Neural progenitor cell (in vitro differentiated cells): ENCODE data around the gene WDTC1. TPM values are rescaled to one million over a fixed set of nuclear protein-coding genes. Genes with fewer than 3 reads are reported as not detected.
A peak's percentile ranks its signal among the peaks of the same experiment; 100 is the strongest.

ENCODE experiments used
- DNase-seq: peaks from one replicate; pipeline ENCODE4 v3.0.0-alpha.2; 2016; ENCODE audit warnings: low spot score
- H2AFZ ChIP-seq: fragments of 200-600 bp; sonication (generic); replicated peaks from 2 replicates; pipeline ENCODE4 v1.6.1; 2016; ENCODE audit warnings: antibody characterized with exemption
- H3F3A ChIP-seq: fragments of 200-600 bp; sonication (generic); 2 replicates; pipeline ENCODE4 v1.6.1; 2016; ENCODE audit warnings: antibody characterized with exemption, low read depth
- H3K27ac ChIP-seq: fragments of 200-600 bp; sonication (generic); 2 replicates; pipeline ENCODE4 v1.5.1; 2016; ENCODE audit warnings: mild to moderate bottlenecking
- H3K27me3 ChIP-seq: fragments of 200-600 bp; sonication (generic); 2 replicates; pipeline ENCODE4 v1.6.1; 2016; ENCODE audit warnings: mild to moderate bottlenecking, moderate library complexity
- H3K36me3 ChIP-seq: fragments of 200-600 bp; sonication (generic); 2 replicates; pipeline ENCODE4 v1.5.1; 2016
- H3K4me1 ChIP-seq: fragments of 200-600 bp; sonication (generic); 2 replicates; pipeline ENCODE4 v1.6.1; 2016; ENCODE audit warnings: mixed run types
- H3K4me2 ChIP-seq: fragments of 200-600 bp; sonication (generic); 2 replicates; pipeline ENCODE4 v1.6.1; 2016
- H3K4me3 ChIP-seq: fragments of 200-600 bp; sonication (generic); 2 replicates; pipeline ENCODE4 v1.5.1; 2016
- H3K79me2 ChIP-seq: fragments of 200-600 bp; sonication (generic); 2 replicates; pipeline ENCODE4 v1.6.1; 2016; ENCODE audit warnings: low read depth
- H3K9ac ChIP-seq: fragments of 200-600 bp; sonication (generic); 2 replicates; pipeline ENCODE4 v1.6.1; 2016
- H3K9me3 ChIP-seq: fragments of 200-600 bp; sonication (generic); 2 replicates; pipeline ENCODE4 v1.5.1; 2016; ENCODE audit warnings: low read depth
- H4K20me1 ChIP-seq: fragments of 200-600 bp; sonication (generic); 2 replicates; pipeline ENCODE4 v1.6.1; 2016; ENCODE audit warnings: low read depth
- H3K27ac Mint-ChIP-seq: 3 replicates; pipeline ENCODE4 v1.8.0; 2021; ENCODE audit warnings: mixed read lengths
- H3K27me3 Mint-ChIP-seq: 2 replicates; pipeline ENCODE4 v1.8.0; 2022; ENCODE audit warnings: low read depth, mild to moderate bottlenecking, inconsistent platforms, moderate library complexity, mixed read lengths; ENCODE audit not compliant: insufficient read depth
- H3K36me3 Mint-ChIP-seq: 3 replicates; pipeline ENCODE4 v1.8.0; 2021; ENCODE audit warnings: mixed read lengths
- H3K4me1 Mint-ChIP-seq: 3 replicates; pipeline ENCODE4 v1.8.0; 2021; ENCODE audit warnings: mixed read lengths
- H3K4me3 Mint-ChIP-seq: 3 replicates; pipeline ENCODE4 v1.8.0; 2021; ENCODE audit warnings: mild to moderate bottlenecking, moderate library complexity, mixed read lengths
- H3K9me3 Mint-ChIP-seq: 3 replicates; pipeline ENCODE4 v1.8.0; 2020; ENCODE audit warnings: mixed read lengths
- EZH2 ChIP-seq: fragments of 200-600 bp; sonication (generic); IDR thresholded peaks from 2 replicates; pipeline ENCODE4 v1.6.1; 2017; ENCODE audit warnings: antibody characterized with exemption, mild to moderate bottlenecking, moderate library complexity
- EZH2phosphoT487 ChIP-seq: fragments of 200-600 bp; sonication (generic); IDR thresholded peaks from 2 replicates; pipeline ENCODE4 v1.6.1; 2017; ENCODE audit warnings: antibody characterized with exemption
- total RNA-seq: library from RNA; depleted of rRNA; stranded (reverse); fragments of >200 nt; gene quantifications from 2 replicates; pipeline ENCODE4 v1.2.3, GENCODE V29; 2015; ENCODE audit warnings: low replicate concordance
- TF ChIP-seq, protein P1 (sequence below): fragments of 200-600 bp; sonication (generic); IDR thresholded peaks from 2 replicates; pipeline ENCODE4 v1.5.1; 2017; ENCODE audit warnings: antibody characterized with exemption, mild to moderate bottlenecking

WDTC1 gene
- total RNA-seq, 1 donor from 2014 or later, result 17.8 TPM

DNA sequence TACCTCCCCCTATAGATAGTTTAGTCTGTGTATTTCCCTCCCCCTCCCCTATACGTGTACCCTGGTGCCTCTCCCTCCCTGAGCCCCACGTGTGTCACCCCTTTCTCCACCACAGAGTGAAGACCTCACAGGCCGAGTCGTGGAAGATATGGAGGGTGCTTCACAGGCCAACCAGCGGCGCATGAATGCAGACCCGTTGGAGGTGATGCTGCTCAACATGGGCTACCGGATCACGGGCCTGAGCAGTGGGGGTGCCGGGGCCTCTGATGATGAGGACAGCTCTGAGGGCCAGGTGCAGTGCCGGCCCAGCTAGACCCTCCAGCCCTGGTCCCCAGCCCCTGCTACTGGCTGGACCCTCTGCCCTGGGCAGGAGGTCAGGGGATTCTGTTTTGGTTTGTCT lies 71.6 kb downstream of the WDTC1 start:
- H4K20me1 ChIP-seq, result no peaks in the 10 kb centered on the region
- TF ChIP-seq, protein P1, sequence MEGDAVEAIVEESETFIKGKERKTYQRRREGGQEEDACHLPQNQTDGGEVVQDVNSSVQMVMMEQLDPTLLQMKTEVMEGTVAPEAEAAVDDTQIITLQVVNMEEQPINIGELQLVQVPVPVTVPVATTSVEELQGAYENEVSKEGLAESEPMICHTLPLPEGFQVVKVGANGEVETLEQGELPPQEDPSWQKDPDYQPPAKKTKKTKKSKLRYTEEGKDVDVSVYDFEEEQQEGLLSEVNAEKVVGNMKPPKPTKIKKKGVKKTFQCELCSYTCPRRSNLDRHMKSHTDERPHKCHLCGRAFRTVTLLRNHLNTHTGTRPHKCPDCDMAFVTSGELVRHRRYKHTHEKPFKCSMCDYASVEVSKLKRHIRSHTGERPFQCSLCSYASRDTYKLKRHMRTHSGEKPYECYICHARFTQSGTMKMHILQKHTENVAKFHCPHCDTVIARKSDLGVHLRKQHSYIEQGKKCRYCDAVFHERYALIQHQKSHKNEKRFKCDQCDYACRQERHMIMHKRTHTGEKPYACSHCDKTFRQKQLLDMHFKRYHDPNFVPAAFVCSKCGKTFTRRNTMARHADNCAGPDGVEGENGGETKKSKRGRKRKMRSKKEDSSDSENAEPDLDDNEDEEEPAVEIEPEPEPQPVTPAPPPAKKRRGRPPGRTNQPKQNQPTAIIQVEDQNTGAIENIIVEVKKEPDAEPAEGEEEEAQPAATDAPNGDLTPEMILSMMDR, result no peak
- TF ChIP-seq EZH2 (no peak), EZH2phosphoT487 (no peak)
- no peaks in the 10 kb centered on the region for H3K27me3 ChIP-seq
- H2AFZ ChIP-seq, result no peak overlapping the region
- Mint-ChIP-seq H3K4me3 (no peak overlapping the region), H3K27ac (peak overlapping the region; percentile 88), H3K4me1 (peaks cover 36% of the 10 kb centered on the region), H3K9me3 (no peaks in the 10 kb centered on the region), H3K27me3 (peaks cover 5% of the 10 kb centered on the region), H3K36me3 (peaks cover 5% of the 10 kb centered on the region)
- H3K9ac ChIP-seq, result no peak overlapping the region
- H3K4me1 ChIP-seq, result peaks cover 33% of the 10 kb centered on the region
- no peak for DNase-seq
- H3K36me3 ChIP-seq, result no peaks in the 10 kb centered on the region
- peak overlapping the region; percentile 73 for H3K4me2 ChIP-seq
- H3F3A ChIP-seq, result peaks cover 43% of the 10 kb centered on the region
- no peaks in the 10 kb centered on the region for H3K9me3 ChIP-seq
- H3K4me3 ChIP-seq, result no peak overlapping the region
- H3K79me2 ChIP-seq, result no peaks in the 10 kb centered on the region
- peak overlapping the region; percentile 95 for H3K27ac ChIP-seq

DNA sequence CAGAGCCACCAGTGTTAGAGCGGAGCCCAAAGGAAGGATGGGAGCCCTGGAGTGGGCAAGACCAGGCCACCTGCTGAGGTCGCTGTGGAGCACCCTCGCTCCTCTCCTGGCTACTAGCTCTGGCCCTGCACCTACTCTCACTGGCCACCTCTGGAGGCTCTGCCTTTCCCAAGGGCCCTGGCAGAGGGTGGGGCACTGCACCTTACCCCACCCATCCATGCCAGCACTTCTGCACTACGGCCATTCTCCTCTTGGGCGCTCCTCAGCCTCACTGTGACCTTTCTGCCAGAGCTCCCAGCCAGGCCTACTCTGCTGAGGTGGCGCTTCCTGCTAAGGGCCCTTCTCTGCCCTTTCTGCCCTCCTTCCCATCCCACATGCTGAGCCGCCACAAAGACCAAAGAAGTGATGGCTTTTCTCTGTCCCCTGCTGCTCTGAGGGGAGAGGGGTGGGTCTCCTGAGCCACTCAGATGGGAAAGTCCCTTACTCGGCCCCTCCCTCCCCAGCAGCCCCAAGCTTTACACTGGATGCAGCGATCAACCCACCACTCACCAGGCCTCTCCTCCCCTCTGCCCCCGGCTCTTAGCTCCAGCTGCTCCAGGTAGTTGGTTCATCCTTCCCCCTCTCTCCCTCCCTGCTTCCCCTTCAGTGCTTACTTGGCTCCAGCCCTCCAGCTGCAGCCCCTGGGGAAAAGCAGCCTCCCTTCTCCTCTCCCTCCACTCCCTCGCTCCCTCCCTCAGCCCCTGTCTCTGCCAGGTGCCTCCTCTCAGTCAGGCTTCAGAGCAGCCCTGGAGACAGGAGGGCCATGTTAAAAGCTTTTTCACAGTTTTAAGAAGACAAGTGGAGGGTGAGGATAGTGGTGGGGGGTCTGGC lies 72.7 kb downstream of the WDTC1 start:
- peak overlapping the region; percentile 73 for H3K4me2 ChIP-seq
- H3K9me3 Mint-ChIP-seq, result no peaks in the 10 kb centered on the region
- H3K9me3 ChIP-seq, result no peaks in the 10 kb centered on the region
- no peak overlapping the region for H3K9ac ChIP-seq
- no peak overlapping the region for H2AFZ ChIP-seq
- no peaks in the 10 kb centered on the region for H3K36me3 ChIP-seq
- peak overlapping the region; percentile 79 for H3K27ac Mint-ChIP-seq
- DNase-seq, result peak; percentile 83
- H4K20me1 ChIP-seq, result no peaks in the 10 kb centered on the region
- H3F3A ChIP-seq, result peaks cover 43% of the 10 kb centered on the region
- H3K4me3 Mint-ChIP-seq, result peak overlapping the region; percentile 77
- H3K27me3 Mint-ChIP-seq, result peaks cover 4% of the 10 kb centered on the region
- H3K4me1 ChIP-seq, result peaks cover 30% of the 10 kb centered on the region
- peaks cover 3% of the 10 kb centered on the region for H3K36me3 Mint-ChIP-seq
- peak overlapping the region; percentile 27 for H3K4me3 ChIP-seq
- H3K27ac ChIP-seq, result peak overlapping the region; percentile 95
- TF ChIP-seq, protein P1, result peak; percentile 30
- no peak for TF ChIP-seq EZH2phosphoT487
- H3K79me2 ChIP-seq, result no peaks in the 10 kb centered on the region
- no peaks in the 10 kb centered on the region for H3K27me3 ChIP-seq
- peaks cover 31% of the 10 kb centered on the region for H3K4me1 Mint-ChIP-seq

DNA sequence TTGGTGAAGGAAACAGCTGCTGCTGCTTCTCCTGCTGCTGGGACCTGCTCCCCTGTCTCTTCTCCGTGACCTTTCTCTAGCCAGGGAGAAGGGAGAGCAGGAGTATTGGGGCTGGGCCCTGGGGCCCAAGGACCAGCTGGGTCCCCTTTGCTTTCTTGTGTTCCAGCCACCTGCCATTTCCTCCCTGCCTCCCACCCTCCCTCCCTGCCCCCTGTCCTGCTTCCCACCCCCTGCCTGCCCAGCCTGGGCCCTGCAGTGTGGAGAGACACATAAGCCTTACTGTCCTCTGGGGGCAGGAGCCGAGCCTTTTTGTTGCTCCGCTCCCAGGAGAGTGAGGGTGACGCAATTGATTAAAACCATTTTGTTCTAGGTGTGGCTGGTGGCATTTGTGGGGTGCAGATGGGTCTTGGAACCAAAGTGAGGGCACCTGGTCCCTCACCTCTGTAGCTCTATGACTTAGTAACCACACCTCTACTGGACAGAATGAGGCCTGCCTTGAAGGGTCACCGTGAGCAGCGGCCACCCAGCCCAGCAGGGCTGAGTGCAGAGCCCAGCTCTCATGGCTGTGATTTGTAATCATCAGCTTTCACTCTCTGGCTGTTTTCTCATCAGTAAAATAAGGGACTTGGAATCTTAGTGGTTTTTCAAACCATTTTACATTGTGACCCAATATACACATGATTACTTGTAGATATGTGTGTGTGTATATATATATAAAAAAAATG lies 73.6 kb downstream of the WDTC1 start:
- Histone ChIP-seq H3K4me2 (peak overlapping the region; percentile 73), H2AFZ (no peak overlapping the region), H3K27ac (peak overlapping the region; percentile 95), H3K4me3 (no peak overlapping the region), H3K4me1 (peaks cover 30% of the 10 kb centered on the region), H3K79me2 (no peaks in the 10 kb centered on the region), H3K36me3 (no peaks in the 10 kb centered on the region), H3K9me3 (no peaks in the 10 kb centered on the region), H4K20me1 (no peaks in the 10 kb centered on the region), H3K27me3 (no peaks in the 10 kb centered on the region), H3K9ac (no peak overlapping the region), H3F3A (peaks cover 43% of the 10 kb centered on the region)
- Mint-ChIP-seq H3K27me3 (peaks cover 2% of the 10 kb centered on the region), H3K27ac (peak overlapping the region; percentile 82), H3K36me3 (peaks cover 3% of the 10 kb centered on the region), H3K4me3 (no peak overlapping the region), H3K4me1 (peaks cover 31% of the 10 kb centered on the region), H3K9me3 (no peaks in the 10 kb centered on the region)
- TF ChIP-seq EZH2, result no peak
- no peak for TF ChIP-seq EZH2phosphoT487
- TF ChIP-seq, protein P1, result peak; percentile 11
- DNase-seq, result peak; percentile 39
